Large intestine (tissue), 3 donors: ENCODE results near the gene SLC28A3. TPM values are rescaled to one million over a fixed set of nuclear protein-coding genes. Genes with fewer than 3 reads are reported as not detected.
A peak's percentile ranks its signal among the peaks of the same experiment; 100 is the strongest.
"Not testable (repeated sequence)": the region's sequence is repeated elsewhere in the genome, so short reads cannot be mapped to it uniquely, and the experiment has no call there.

Experiments used
- DNase-seq, 2 donors: peaks; one replicate each; pipeline versions ENCODE4 v3.0.0 to v3.0.0-alpha.2; 2013
- H3K27ac ChIP-seq: one replicate; pipeline ENCODE4 v1.5.1; 2013; ENCODE audit warnings: low read length
- H3K27me3 ChIP-seq: 2 replicates; pipeline ENCODE4 v1.6.1; 2013; ENCODE audit warnings: low read length; ENCODE audit not compliant: control insufficient read depth, insufficient read depth
- H3K36me3 ChIP-seq: 2 replicates; pipeline ENCODE4 v1.6.1; 2013; ENCODE audit warnings: low read length; ENCODE audit not compliant: control insufficient read depth, insufficient read depth
- H3K4me1 ChIP-seq: one replicate; pipeline ENCODE4 v1.6.1; 2013; ENCODE audit warnings: low read length; ENCODE audit not compliant: control insufficient read depth, insufficient read depth
- H3K4me3 ChIP-seq: one replicate; pipeline ENCODE4 v1.5.1; 2013; ENCODE audit warnings: low read length
- H3K9me3 ChIP-seq: one replicate; pipeline ENCODE4 v1.6.1; 2013; ENCODE audit warnings: mild to moderate bottlenecking, low read depth, low read length, moderate library complexity; ENCODE audit not compliant: control insufficient read depth
- WGBS: methylation state at CpG from one replicate; pipeline ENCODE4 v1.1.5; 2013; ENCODE audit warnings: low lambda C conversion rate; ENCODE audit not compliant: insufficient coverage; 5-methylcytosine and 5-hydroxymethylcytosine counted together
- polyA plus RNA-seq: library from polyadenylated mRNA; unstranded; fragments of 120-200 nt; gene quantifications from one replicate; pipeline ENCODE4 v1.2.1, GENCODE V29; 2013

Gene SLC28A3
- polyA plus RNA-seq, 1 donor = 0.81 TPM

- no peaks in the 10 kb centered on the region for H3K9me3 ChIP-seq
- 67% methylated on average over 1 of the region's 3 CpGs for WGBS
- H3K4me1 ChIP-seq = peaks cover 5% of the 10 kb centered on the region
- no peak overlapping the region for H3K4me3 ChIP-seq
- DNase-seq = no peak
- H3K36me3 ChIP-seq = no peaks in the 10 kb centered on the region
- H3K27me3 ChIP-seq = no peaks in the 10 kb centered on the region
- H3K27ac ChIP-seq = no peak overlapping the region
These were observed 35.4 kb upstream of the SLC28A3 start for GRCh38 chr9:84375954-84376353.

- H3K27me3 ChIP-seq = no peaks in the 10 kb centered on the region
- H3K36me3 ChIP-seq = no peaks in the 10 kb centered on the region
- peaks cover 5% of the 10 kb centered on the region for H3K4me1 ChIP-seq
- H3K4me3 ChIP-seq = no peak overlapping the region
- H3K9me3 ChIP-seq = no peaks in the 10 kb centered on the region
- WGBS = no CpG with 5 or more reads among the region's 2 CpGs
- H3K27ac ChIP-seq = no peak overlapping the region
- DNase-seq = no peak
These were observed 34.0 kb upstream of the SLC28A3 start for GRCh38 chr9:84374516-84374915.

- Histone ChIP-seq H3K27me3 (no peaks in the 10 kb centered on the region), H3K27ac (no peak overlapping the region), H3K4me1 (peaks cover 5% of the 10 kb centered on the region), H3K4me3 (no peak overlapping the region), H3K9me3 (no peaks in the 10 kb centered on the region), H3K36me3 (no peaks in the 10 kb centered on the region)
- no CpG with 5 or more reads among the region's 4 CpGs for WGBS
- no peak for DNase-seq
These were observed 33.5 kb upstream of the SLC28A3 start for GRCh38 chr9:84374013-84374412.

GRCh38 chr9:84371737-84372136 lies 31.2 kb upstream of the SLC28A3 start:
- Histone ChIP-seq H3K27me3 (no peaks in the 10 kb centered on the region), H3K4me3 (no peak overlapping the region), H3K36me3 (no peaks in the 10 kb centered on the region), H3K9me3 (no peaks in the 10 kb centered on the region), H3K4me1 (peaks cover 5% of the 10 kb centered on the region), H3K27ac (no peak overlapping the region)
- DNase-seq = peak; percentile 78 to 82
- WGBS = no CpG with 5 or more reads among the region's 2 CpGs

GRCh38 chr9:84368601-84369000 lies 28.0 kb upstream of the SLC28A3 start:
- no peaks in the 10 kb centered on the region for H3K36me3 ChIP-seq
- no CpG with 5 or more reads among the region's 3 CpGs for WGBS
- H3K27me3 ChIP-seq = no peaks in the 10 kb centered on the region
- peaks cover 5% of the 10 kb centered on the region for H3K4me1 ChIP-seq
- H3K4me3 ChIP-seq = no peak overlapping the region
- no peak for DNase-seq
- no peak overlapping the region for H3K27ac ChIP-seq
- no peaks in the 10 kb centered on the region for H3K9me3 ChIP-seq

GRCh38 chr9:84367726-84368125 lies 27.2 kb upstream of the SLC28A3 start:
- not testable (repeated sequence) for H3K4me3 ChIP-seq, H3K27me3 ChIP-seq, H3K9me3 ChIP-seq, H3K36me3 ChIP-seq, H3K27ac ChIP-seq, H3K4me1 ChIP-seq
- peak in 1 of 2 donors; percentile 14 for DNase-seq
- WGBS = no CpG with 5 or more reads among the region's 10 CpGs

- DNase-seq = no peak
- H3K4me1 ChIP-seq = no peaks in the 10 kb centered on the region
These were observed 26.1 kb upstream of the SLC28A3 start for GRCh38 chr9:84366683-84367082.

GRCh38 chr9:84364894-84365490 lies 24.4 kb upstream of the SLC28A3 start:
- no CpG with 5 or more reads among the region's 1 CpG for WGBS
- not testable (repeated sequence) for H3K36me3 ChIP-seq, DNase-seq

More at GRCh38 chr9:84366683-84367082, 26.1 kb upstream of the SLC28A3 start:
- Histone ChIP-seq H3K4me3 (no peak overlapping the region), H3K9me3 (no peaks in the 10 kb centered on the region), H3K36me3 (no peaks in the 10 kb centered on the region), H3K27me3 (no peaks in the 10 kb centered on the region), H3K27ac (no peak overlapping the region)
- WGBS = no CpG with 5 or more reads among the region's 1 CpG

GRCh38 chr9:84361645-84362044 lies 21.1 kb upstream of the SLC28A3 start:
- H3K4me1 ChIP-seq = no peaks in the 10 kb centered on the region
- DNase-seq = no peak
- H3K9me3 ChIP-seq = no peaks in the 10 kb centered on the region
- no peaks in the 10 kb centered on the region for H3K27me3 ChIP-seq
- 100% methylated on average over 1 of the region's 6 CpGs for WGBS
- no peak overlapping the region for H3K27ac ChIP-seq
- H3K4me3 ChIP-seq = no peak overlapping the region
- no peaks in the 10 kb centered on the region for H3K36me3 ChIP-seq

More at GRCh38 chr9:84364894-84365490, 24.4 kb upstream of the SLC28A3 start:
- H3K27ac ChIP-seq, H3K27me3 ChIP-seq, H3K9me3 ChIP-seq, H3K4me3 ChIP-seq, H3K4me1 ChIP-seq: not testable (repeated sequence)

GRCh38 chr9:84357275-84357674 lies 16.7 kb upstream of the SLC28A3 start:
- DNase-seq = no peak
- H3K27ac ChIP-seq = no peak overlapping the region
- no peaks in the 10 kb centered on the region for H3K27me3 ChIP-seq
- no peaks in the 10 kb centered on the region for H3K36me3 ChIP-seq
- H3K4me3 ChIP-seq = no peak overlapping the region
- H3K9me3 ChIP-seq = no peaks in the 10 kb centered on the region
- WGBS = no CpG with 5 or more reads among the region's 3 CpGs
- H3K4me1 ChIP-seq = no peaks in the 10 kb centered on the region

- Histone ChIP-seq H3K27ac (no peak overlapping the region), H3K4me1 (no peaks in the 10 kb centered on the region), H3K4me3 (no peak overlapping the region), H3K27me3 (no peaks in the 10 kb centered on the region), H3K36me3 (no peaks in the 10 kb centered on the region), H3K9me3 (no peaks in the 10 kb centered on the region)
- no CpG with 5 or more reads among the region's 1 CpG for WGBS
- DNase-seq = no peak
These were observed 13.5 kb upstream of the SLC28A3 start for GRCh38 chr9:84354035-84354434.
